SJSA1 (cell line): Measurements from ENCODE around the gene FAM13A. TPM values are rescaled to one million over a fixed set of nuclear protein-coding genes. Genes with fewer than 3 reads are reported as not detected.
A peak's percentile ranks its signal among the peaks of the same experiment; 100 is the strongest.
"Not testable (repeated sequence)": the region's sequence is repeated elsewhere in the genome, so short reads cannot be mapped to it uniquely, and the experiment has no call there.

ENCODE experiments used
- DNase-seq, 2 experiments: peaks; one replicate each; pipeline ENCODE4 v3.0.0-alpha.2; 2015 to 2020; ENCODE audit warnings: low spot score in 2 of 2, low read depth in 1 of 2
- H3K27ac ChIP-seq: fragments of 250-450 bp; sonication (Bioruptor Pico); 2 replicates; pipeline ENCODE4 v1.5.1; 2020; ENCODE audit warnings: mild to moderate bottlenecking, moderate library complexity
- H3K27me3 ChIP-seq: fragments of 250-450 bp; sonication (Bioruptor Pico); replicated peaks from 2 replicates; pipeline ENCODE4 v1.5.1; 2020; ENCODE audit warnings: mild to moderate bottlenecking, moderate library complexity
- H3K36me3 ChIP-seq: fragments of 250-450 bp; sonication (Bioruptor Pico); 2 replicates; pipeline ENCODE4 v1.5.1; 2020; ENCODE audit warnings: mild to moderate bottlenecking
- H3K4me1 ChIP-seq: fragments of 250-450 bp; sonication (Bioruptor Pico); replicated peaks from 2 replicates; pipeline ENCODE4 v1.6.1; 2021; ENCODE audit warnings: mild to moderate bottlenecking
- H3K4me3 ChIP-seq: fragments of 250-450 bp; sonication (Bioruptor Pico); 2 replicates; pipeline ENCODE4 v1.5.1; 2020; ENCODE audit warnings: mild to moderate bottlenecking
- H3K9me3 ChIP-seq: fragments of 250-450 bp; sonication (Bioruptor Pico); replicated peaks from 2 replicates; pipeline ENCODE4 v1.5.1; 2020; ENCODE audit warnings: mild to moderate bottlenecking
- total RNA-seq: library from RNA; depleted of rRNA; stranded (reverse); fragments of >200 nt; shearing (Covaris generic); gene quantifications from 2 replicates; pipeline ENCODE4 v1.2.3, GENCODE V29; 2014

The FAM13A gene
- total RNA-seq, 1 experiment from 2014 or later: 15.2 TPM

- Histone ChIP-seq H3K4me3 (no peak overlapping the region), H3K27ac (no peak overlapping the region)
- DNase-seq: no peak
Observed at GRCh38 chr4:88880501-88881226, 176.3 kb downstream of the FAM13A start.

GRCh38 chr4:88879991-88880390, 177.0 kb downstream of the FAM13A start:
- no peaks in the 10 kb centered on the region for H3K4me1 ChIP-seq
- H3K9me3 ChIP-seq: no peaks in the 10 kb centered on the region
- no peak overlapping the region for H3K27ac ChIP-seq
- H3K4me3 ChIP-seq: no peak overlapping the region
- no peaks in the 10 kb centered on the region for H3K36me3 ChIP-seq
- no peaks in the 10 kb centered on the region for H3K27me3 ChIP-seq
- no peak for DNase-seq

More at GRCh38 chr4:88880501-88881226, 176.3 kb downstream of the FAM13A start:
- Histone ChIP-seq H3K4me1 (no peaks in the 10 kb centered on the region), H3K27me3 (no peaks in the 10 kb centered on the region), H3K9me3 (no peaks in the 10 kb centered on the region), H3K36me3 (no peaks in the 10 kb centered on the region)

DNA sequence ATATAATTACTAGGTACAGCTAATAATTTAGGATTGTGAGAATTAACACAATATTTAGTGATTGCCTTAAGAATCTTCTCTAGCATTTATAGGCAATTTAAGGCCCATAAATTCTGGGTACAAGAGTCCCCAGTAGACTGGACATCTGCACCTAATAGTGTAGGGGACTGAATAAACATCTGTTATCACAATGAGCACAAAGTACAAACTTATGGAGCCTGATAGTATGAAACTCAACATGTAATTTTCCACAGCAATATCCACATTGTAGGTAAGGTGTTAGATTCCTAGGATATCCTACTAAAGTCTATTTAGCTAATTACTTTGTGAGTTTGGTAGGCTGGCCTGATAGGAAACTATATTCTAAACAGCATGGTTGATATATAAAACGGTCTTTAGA, 178.3 kb downstream of the FAM13A start:
- Histone ChIP-seq H3K4me1 (no peaks in the 10 kb centered on the region), H3K36me3 (no peaks in the 10 kb centered on the region), H3K27ac (no peak overlapping the region), H3K27me3 (no peaks in the 10 kb centered on the region), H3K4me3 (no peak overlapping the region), H3K9me3 (no peaks in the 10 kb centered on the region)
- no peak for DNase-seq

DNA sequence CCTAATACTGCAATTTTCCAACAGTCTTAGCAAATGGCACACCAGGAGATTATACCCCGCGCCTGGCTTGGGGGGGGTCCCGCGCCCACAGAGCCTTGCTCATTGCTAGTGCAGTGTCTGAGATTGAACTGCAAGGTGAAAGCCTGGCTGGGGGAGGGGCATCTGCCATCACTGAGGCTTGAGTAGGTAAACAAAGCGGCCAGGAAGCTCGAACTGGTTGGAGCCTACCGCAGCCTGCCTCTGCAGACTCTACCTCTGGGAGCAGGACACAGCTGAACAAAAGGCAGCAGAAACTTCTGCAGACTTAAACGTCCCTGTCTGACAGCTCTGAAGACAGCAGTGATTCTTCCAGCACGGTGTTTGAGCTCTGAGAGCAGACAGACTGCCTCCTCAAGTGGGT, 186.6 kb downstream of the FAM13A start:
- Histone ChIP-seq H3K9me3 (no peaks in the 10 kb centered on the region), H3K27ac (no peak overlapping the region), H3K4me3 (no peak overlapping the region), H3K4me1 (no peaks in the 10 kb centered on the region), H3K27me3 (no peaks in the 10 kb centered on the region), H3K36me3 (no peaks in the 10 kb centered on the region)
- no peak for DNase-seq

GRCh38 chr4:88868510-88868909, 188.5 kb downstream of the FAM13A start:
- DNase-seq: no peak
- Histone ChIP-seq H3K27me3 (no peaks in the 10 kb centered on the region), H3K9me3 (no peaks in the 10 kb centered on the region), H3K36me3 (no peaks in the 10 kb centered on the region), H3K4me3 (no peak overlapping the region), H3K27ac (no peak overlapping the region), H3K4me1 (0 out of 2 replicates have a peak, but pooled peaks cover 3% of the 10 kb centered on the region)

- no peaks in the 10 kb centered on the region for H3K9me3 ChIP-seq
- no peaks in the 10 kb centered on the region for H3K36me3 ChIP-seq
- H3K27ac ChIP-seq: 0 out of 2 replicates have a peak overlapping the region, but pooled peaks have one; percentile 22
- no peak for DNase-seq
- H3K4me1 ChIP-seq: 0 out of 2 replicates have a peak, but pooled peaks cover 3% of the 10 kb centered on the region
- H3K4me3 ChIP-seq: no peak overlapping the region
- no peaks in the 10 kb centered on the region for H3K27me3 ChIP-seq
Observed at GRCh38 chr4:88866862-88867550, 190.0 kb downstream of the FAM13A start.

DNA sequence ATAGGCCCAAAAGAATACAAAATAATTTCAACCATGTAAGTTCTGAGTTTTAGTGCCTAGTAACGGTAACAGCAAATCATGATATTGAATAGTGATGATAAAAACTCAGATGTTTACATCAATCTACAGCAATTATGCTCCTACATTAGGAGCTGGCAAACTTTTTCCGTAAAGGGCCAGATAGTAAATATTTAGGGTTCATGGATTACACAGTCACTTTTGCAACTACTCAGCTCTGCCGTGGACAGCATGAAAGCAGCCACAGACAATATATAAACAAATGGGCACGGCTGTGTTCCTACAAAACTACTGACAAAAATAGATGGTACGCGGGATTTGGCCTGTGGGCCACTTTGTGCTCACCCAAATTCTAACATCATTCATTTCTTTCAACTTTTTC, 191.5 kb downstream of the FAM13A start:
- H3K36me3 ChIP-seq: no peaks in the 10 kb centered on the region
- no peak overlapping the region for H3K4me3 ChIP-seq
- 0 out of 2 replicates have a peak, but pooled peaks cover 3% of the 10 kb centered on the region for H3K4me1 ChIP-seq
- DNase-seq: no peak
- H3K27ac ChIP-seq: no peak overlapping the region
- H3K9me3 ChIP-seq: no peaks in the 10 kb centered on the region
- H3K27me3 ChIP-seq: no peaks in the 10 kb centered on the region

- no peaks in the 10 kb centered on the region for H3K9me3 ChIP-seq
- H3K27me3 ChIP-seq: no peaks in the 10 kb centered on the region
- no peaks in the 10 kb centered on the region for H3K36me3 ChIP-seq
- no peak for DNase-seq
- H3K4me3 ChIP-seq: no peak overlapping the region
- no peak overlapping the region for H3K27ac ChIP-seq
- H3K4me1 ChIP-seq: 0 out of 2 replicates have a peak, but pooled peaks cover 3% of the 10 kb centered on the region
Observed at GRCh38 chr4:88865046-88865445, 191.9 kb downstream of the FAM13A start.

GRCh38 chr4:88860586-88860985, 196.4 kb downstream of the FAM13A start:
- H3K36me3 ChIP-seq: no peaks in the 10 kb centered on the region
- no peaks in the 10 kb centered on the region for H3K27me3 ChIP-seq
- H3K4me3 ChIP-seq: no peak overlapping the region
- H3K27ac ChIP-seq: no peak overlapping the region
- DNase-seq: no peak
- H3K9me3 ChIP-seq: no peaks in the 10 kb centered on the region
- 0 out of 2 replicates have a peak, but pooled peaks cover 3% of the 10 kb centered on the region for H3K4me1 ChIP-seq

DNA sequence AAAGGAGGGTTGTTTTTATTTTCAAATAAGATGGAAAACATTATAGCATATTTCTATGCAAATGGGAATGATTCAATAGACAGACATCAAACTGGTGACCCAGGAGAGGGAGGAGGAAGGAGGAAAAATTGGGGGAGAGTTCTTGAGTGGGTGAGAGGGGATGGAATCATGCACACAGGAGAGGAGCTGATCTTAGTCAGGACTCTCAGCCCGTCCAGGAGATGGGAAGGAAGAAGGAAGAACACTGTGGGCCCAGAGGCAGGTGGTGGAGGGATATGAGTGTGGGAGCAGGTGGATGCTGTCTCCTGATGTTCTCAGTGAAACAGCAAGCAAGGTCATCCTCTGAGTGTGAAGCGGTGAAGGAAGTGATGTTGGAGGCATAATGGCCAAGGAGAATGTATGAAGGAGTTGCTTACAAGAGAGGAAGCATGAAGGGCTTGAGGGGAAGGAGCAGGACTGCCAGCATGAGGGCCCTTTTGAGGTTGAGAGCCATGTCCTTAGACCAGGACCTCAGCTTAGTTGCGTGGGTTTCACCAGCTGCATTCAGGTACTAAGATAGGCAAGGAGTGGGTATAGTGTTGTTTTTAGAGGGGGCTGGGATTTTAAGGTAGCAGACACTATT, 197.7 kb downstream of the FAM13A start:
- Histone ChIP-seq H3K4me3 (no peak overlapping the region), H3K9me3 (no peaks in the 10 kb centered on the region), H3K27ac (no peak overlapping the region), H3K4me1 (no peaks in the 10 kb centered on the region), H3K27me3 (no peaks in the 10 kb centered on the region), H3K36me3 (no peaks in the 10 kb centered on the region)
- DNase-seq: no peak

- H3K27ac ChIP-seq: no peak overlapping the region
- no peaks in the 10 kb centered on the region for H3K36me3 ChIP-seq
- DNase-seq: no peak
- H3K27me3 ChIP-seq: no peaks in the 10 kb centered on the region
- no peaks in the 10 kb centered on the region for H3K4me1 ChIP-seq
- H3K4me3 ChIP-seq: no peak overlapping the region
- no peaks in the 10 kb centered on the region for H3K9me3 ChIP-seq
Observed at GRCh38 chr4:88858752-88859151, 198.2 kb downstream of the FAM13A start.

DNA sequence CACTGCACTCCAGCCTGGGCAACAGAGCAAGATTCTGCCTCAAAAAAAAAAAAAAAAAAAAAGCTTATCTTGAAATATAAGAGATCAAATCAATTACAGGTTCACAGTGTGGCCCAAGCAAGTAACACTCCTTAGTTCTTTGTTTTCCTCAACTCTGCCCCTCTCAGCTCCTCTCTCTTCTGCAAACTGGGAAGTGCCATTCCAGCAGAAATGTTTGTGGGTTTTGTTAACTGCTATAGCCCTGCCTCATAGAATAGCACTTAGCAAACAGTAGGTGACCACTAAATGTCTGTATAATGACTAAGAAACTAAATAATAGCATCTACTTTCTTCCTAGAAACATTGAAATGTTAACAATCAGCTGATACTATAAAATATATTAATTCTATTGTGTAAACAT, 199.4 kb downstream of the FAM13A start:
- Histone ChIP-seq H3K4me1 (no peaks in the 10 kb centered on the region), H3K36me3 (no peaks in the 10 kb centered on the region), H3K27me3 (no peaks in the 10 kb centered on the region), H3K9me3 (no peaks in the 10 kb centered on the region), H3K27ac (no peak overlapping the region), H3K4me3 (no peak overlapping the region)
- DNase-seq: no peak

DNA sequence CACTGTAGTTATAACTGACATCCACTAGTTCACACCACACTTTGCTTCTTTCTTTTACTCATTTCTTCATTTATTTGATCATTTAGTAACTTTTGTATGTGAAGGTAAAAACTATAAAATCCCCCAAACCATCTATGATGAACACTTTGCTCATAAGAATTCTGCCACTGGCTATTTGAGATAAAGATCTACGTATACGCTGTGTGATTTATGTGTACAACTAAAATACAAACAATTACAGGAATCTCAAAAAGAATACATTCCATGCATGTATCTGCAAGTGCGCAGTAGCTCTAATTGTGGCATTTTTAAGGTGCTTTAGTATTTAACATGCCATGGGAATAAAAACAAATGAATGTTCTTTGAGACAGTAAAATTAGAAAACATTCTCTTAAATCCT, 202.5 kb downstream of the FAM13A start:
- DNase-seq: no peak
- no peaks in the 10 kb centered on the region for H3K4me1 ChIP-seq
- no peaks in the 10 kb centered on the region for H3K36me3 ChIP-seq
- no peak overlapping the region for H3K4me3 ChIP-seq
- H3K9me3 ChIP-seq: no peaks in the 10 kb centered on the region
- no peak overlapping the region for H3K27ac ChIP-seq
- H3K27me3 ChIP-seq: no peaks in the 10 kb centered on the region

DNA sequence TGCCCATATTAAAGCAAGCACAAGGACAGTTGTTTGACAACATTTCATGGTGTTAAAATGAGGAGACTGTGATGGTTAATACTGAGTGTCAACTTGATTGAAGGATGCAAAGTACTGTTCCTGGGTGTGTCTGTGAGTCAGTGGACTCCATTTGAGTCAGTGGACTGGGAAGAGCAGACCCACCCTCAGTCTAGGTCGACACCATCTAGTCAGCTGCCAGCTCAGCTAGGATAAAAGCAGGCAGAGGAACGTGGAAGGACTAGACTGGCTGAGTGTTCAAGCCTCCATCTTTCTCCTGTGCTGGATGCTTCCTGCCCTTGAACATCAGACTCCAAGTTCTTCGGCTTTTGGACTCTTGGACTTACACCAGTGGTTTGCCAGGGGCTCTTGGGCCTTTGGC, 203.4 kb downstream of the FAM13A start:
- DNase-seq, H3K27ac ChIP-seq, H3K4me1 ChIP-seq, H3K4me3 ChIP-seq, H3K9me3 ChIP-seq, H3K27me3 ChIP-seq, H3K36me3 ChIP-seq: not testable (repeated sequence)
